HFF-Myc (cell line): Measurements from ENCODE around the gene CTNNA2.

Experiments
- DNase-seq: peaks from one replicate; pipeline ENCODE4 v3.0.0-alpha.2; 2011; ENCODE audit warnings: low read depth; ENCODE audit errors: extremely low read depth
- H3K4me3 ChIP-seq: replicated peaks from 2 replicates; pipeline ENCODE4 v1.5.1; 2011; ENCODE audit warnings: low read depth, mild to moderate bottlenecking, control low read depth, low read length
- TF ChIP-seq, protein P1 (sequence below): IDR thresholded peaks from 2 replicates; pipeline ENCODE4 v1.5.1; 2012; ENCODE audit warnings: mild to moderate bottlenecking, low read depth, low read length, control low read depth; ENCODE audit errors: missing control alignments

CTNNA2 gene

DNA sequence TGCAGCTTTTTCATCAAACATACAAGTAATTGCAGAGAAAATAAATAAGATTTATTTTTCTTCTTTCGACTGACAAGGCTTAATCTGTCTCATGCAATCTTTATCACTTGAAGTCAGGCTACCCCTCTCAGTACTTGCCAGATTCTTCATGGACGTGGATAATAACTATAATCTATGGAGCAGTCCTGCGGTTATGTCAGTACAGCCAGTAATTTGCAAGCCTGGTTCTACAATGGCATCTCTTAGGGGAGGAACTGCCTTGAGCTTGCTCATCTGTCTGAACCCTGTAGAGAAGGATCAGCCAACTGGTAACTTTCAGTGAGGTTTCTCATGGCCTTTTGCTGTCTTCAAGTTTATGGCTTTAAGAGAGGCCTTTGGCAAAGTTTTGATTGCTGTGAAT, 827.2 kb downstream of the CTNNA2 start:
- TF ChIP-seq, protein P1, sequence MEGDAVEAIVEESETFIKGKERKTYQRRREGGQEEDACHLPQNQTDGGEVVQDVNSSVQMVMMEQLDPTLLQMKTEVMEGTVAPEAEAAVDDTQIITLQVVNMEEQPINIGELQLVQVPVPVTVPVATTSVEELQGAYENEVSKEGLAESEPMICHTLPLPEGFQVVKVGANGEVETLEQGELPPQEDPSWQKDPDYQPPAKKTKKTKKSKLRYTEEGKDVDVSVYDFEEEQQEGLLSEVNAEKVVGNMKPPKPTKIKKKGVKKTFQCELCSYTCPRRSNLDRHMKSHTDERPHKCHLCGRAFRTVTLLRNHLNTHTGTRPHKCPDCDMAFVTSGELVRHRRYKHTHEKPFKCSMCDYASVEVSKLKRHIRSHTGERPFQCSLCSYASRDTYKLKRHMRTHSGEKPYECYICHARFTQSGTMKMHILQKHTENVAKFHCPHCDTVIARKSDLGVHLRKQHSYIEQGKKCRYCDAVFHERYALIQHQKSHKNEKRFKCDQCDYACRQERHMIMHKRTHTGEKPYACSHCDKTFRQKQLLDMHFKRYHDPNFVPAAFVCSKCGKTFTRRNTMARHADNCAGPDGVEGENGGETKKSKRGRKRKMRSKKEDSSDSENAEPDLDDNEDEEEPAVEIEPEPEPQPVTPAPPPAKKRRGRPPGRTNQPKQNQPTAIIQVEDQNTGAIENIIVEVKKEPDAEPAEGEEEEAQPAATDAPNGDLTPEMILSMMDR = no peak
- no peak overlapping the region for H3K4me3 ChIP-seq
- no peak for DNase-seq

DNA sequence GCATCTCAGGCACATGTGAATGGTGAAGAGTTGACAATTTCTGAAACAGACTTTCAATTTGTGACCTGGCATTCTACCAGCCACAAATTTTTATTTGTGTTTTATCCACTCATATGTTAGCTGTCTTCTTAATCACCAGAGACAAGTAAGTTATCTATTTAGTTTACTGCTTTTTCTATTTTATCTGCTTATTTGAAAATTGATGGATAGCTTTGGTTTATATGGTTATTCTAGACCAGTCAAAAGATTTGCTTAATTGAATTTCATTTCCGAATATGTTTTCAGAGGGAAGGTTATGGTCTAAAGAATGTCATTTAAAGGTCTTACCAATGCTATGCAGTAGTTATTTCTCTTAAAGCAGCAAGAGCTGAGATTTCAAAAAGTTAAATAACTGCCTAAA, 835.2 kb downstream of the CTNNA2 start:
- no peak overlapping the region for H3K4me3 ChIP-seq
- no peak for DNase-seq
- TF ChIP-seq, protein P1 = no peak

DNA sequence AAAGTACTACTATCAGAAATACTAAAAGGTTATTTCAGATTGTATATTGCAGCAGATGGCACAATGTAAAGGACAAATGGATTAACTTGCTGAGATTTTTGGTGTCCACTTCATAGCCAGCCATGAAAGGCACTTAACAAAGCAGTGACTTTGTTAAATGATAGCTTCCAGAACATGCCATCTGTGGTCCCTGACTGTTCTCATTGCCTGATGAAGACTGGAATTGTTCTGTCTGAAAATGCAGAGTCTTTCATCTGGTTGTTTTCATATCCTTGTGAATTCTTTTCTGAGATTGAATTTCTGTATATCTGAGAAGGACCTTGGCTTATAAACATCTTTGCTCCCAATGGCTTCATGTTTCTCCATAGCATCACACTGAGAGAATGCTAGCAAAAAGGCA, 836.1 kb downstream of the CTNNA2 start:
- TF ChIP-seq, protein P1 = no peak
- no peak for DNase-seq
- no peak overlapping the region for H3K4me3 ChIP-seq

DNA sequence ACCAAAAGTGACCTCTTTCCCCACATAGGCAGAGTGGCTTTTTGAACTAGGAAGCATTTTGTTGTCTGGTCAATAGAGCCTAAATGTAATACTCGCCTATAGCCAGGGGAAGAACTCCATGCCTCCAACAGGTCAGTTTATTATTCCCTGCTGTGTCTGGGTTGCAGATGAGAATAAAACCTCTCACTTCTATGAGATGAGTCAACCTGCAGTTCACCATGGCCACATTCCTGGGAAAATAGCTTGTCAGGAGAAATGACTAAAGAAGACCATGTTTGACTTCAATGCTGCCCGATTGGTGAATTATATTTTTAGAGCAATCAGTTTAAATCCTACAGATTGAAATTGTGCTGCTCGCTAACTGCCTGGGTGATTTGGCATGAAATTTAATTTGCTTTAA, 838.4 kb downstream of the CTNNA2 start:
- TF ChIP-seq, protein P1 = no peak
- no peak overlapping the region for H3K4me3 ChIP-seq
- DNase-seq = no peak

DNA sequence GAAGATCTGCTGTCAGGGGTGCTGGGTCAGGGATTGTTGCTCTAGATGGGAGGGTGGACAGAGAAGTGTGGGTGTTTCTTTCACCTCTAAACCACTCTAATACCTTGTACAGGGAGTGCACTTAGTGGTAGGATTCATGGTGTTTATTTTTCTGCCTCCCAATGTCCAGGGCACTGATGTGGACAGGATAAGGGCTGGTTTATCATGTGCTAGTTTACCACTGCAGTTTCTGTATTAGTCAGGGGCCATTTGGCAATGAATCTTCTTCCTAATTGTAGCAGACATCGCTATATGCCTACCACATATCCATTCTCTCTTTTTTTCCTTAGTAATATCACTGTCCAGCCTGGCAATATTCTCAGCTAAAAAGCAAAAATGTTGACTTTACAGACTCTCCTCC, 842.0 kb downstream of the CTNNA2 start:
- TF ChIP-seq, protein P1 = no peak
- H3K4me3 ChIP-seq = no peak overlapping the region
- no peak for DNase-seq

DNA sequence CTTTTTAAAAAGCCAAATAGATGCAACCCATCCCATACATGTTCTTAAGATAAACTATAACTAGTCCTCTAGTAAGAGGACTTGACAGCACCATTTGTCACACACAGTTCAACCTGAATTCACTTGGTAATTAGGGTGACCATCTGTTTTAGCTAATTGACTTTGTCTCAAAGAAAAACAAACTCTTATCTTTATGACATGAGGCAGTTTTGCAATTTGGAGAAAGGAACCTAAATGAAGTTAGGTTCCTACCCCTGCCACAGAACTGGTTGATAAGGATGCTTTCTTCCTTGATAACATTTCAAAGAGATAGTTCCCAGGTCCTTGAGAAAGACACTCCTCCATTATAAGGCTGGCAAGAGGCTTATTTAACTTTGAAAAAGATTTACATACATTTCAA, 849.1 kb downstream of the CTNNA2 start:
- no peak overlapping the region for H3K4me3 ChIP-seq
- no peak for DNase-seq
- TF ChIP-seq, protein P1 = no peak

DNA sequence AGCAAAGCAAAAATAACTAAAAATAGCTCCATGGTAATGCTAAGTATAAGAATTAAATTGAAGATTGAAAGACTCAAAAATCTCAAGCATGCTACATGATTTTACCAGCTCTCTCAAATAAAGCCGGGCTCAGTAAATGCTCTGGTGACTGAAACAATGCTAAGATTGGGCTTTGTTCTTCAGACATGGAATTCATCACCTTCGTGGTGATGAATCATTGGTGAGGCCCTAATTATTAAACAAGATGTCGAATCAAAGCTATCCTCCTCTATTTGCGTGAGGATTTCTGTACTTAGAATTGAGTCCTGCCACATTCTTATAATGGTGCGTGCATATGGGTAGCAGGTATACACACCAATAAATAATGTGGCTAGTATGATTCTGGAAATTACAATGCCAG, 850.5 kb downstream of the CTNNA2 start:
- TF ChIP-seq, protein P1 = no peak
- H3K4me3 ChIP-seq = no peak overlapping the region
- DNase-seq = no peak
